T-helper 17 cell (primary cell): Measurements from ENCODE around the gene DUSP28. TPM values are rescaled to one million over a fixed set of nuclear protein-coding genes. Genes with fewer than 3 reads are reported as not detected.

ENCODE experiments used
- ATAC-seq: fragments of 150-1000 bp; cut with Tn5 transposase; 2 replicates; pipeline ENCODE4 v1.10.0; 2021; ENCODE audit warnings: mild to moderate bottlenecking, moderate library complexity
- DNase-seq, 3 donors: peaks; one replicate each; pipeline versions ENCODE4 v3.0.0 to v3.0.0-alpha.2; 2020 to 2021
- H3K9me3 ChIP-seq: one replicate; pipeline ENCODE4 v1.7.0; 2013; ENCODE audit warnings: low read length, mild to moderate bottlenecking; ENCODE audit not compliant: control insufficient read depth, poor library complexity, severe bottlenecking
- H3K27ac Mint-ChIP-seq: one replicate; pipeline ENCODE4 v1.8.0; 2022; ENCODE audit warnings: mild to moderate bottlenecking, moderate library complexity, mixed read lengths
- H3K27me3 Mint-ChIP-seq: one replicate; pipeline ENCODE4 v1.8.0; 2022; ENCODE audit warnings: mixed read lengths
- H3K36me3 Mint-ChIP-seq: one replicate; pipeline ENCODE4 v1.8.0; 2022; ENCODE audit warnings: low read depth, mixed read lengths
- H3K4me1 Mint-ChIP-seq: one replicate; pipeline ENCODE4 v1.8.0; 2022; ENCODE audit warnings: mild to moderate bottlenecking, mixed read lengths
- H3K4me3 Mint-ChIP-seq: one replicate; pipeline ENCODE4 v1.8.0; 2022; ENCODE audit warnings: mild to moderate bottlenecking, moderate library complexity, mixed read lengths
- total RNA-seq, 4 donors: library from RNA in 2 of 4; stranded (reverse) in 2 of 4; gene quantifications; one replicate each; pipeline ENCODE4 v1.2.3 and lab custom pipeline; 2022 to 2026

Gene DUSP28
- total RNA-seq, 2 donors from 2014 or later = 12.5 to 12.8 TPM

GRCh38 chr2:240601831-240602160, 41.6 kb downstream of the DUSP28 start:
- no peak overlapping the region for H3K27ac Mint-ChIP-seq
- no peaks in the 10 kb centered on the region for H3K9me3 ChIP-seq
- no peak overlapping the region for H3K4me3 Mint-ChIP-seq
- peaks cover 2% of the 10 kb centered on the region for H3K4me1 Mint-ChIP-seq
- no peaks in the 10 kb centered on the region for H3K27me3 Mint-ChIP-seq
- ATAC-seq (no peak), DNase-seq (peak in 1 of 3 donors; percentile 8)
- H3K36me3 Mint-ChIP-seq = no peaks in the 10 kb centered on the region

DNA sequence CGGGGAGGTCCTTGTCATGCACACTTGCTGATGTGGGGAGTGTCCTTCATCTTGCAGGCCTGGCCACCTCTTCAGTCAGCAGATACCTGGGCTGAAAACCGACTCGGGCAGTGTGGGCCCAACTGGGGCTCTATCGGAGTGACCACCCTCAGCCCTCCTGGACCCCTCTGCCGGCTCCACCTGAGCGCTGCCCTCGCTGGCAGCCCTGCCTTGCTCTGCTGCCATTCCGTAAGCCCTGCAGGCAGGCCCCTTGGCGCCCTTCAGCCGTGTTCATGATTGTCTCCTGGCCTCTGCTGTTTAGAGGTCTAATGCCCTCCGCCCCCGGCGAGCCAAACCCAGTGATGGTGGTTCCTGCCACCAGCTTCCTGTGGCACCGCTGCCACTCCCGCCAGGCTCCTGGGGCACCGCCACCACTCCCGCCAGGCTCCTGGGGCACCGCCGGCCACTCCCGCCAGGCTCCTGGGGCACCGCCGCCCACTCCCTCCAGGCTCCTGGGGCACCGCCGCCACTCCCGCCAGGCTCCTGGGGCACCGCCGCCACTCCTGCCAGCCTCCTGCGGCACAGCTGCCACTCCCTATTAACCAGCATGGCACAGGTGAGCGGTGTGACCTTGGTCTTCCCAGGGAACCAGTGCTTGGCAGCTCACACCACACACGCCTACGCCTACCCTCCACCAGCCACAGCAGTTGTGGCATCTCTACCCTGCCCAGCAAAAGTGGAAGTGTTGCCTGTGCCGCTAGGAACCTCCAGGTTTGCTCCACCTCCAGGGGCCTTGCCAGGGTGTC, 42.3 kb downstream of the DUSP28 start:
- Mint-ChIP-seq H3K27ac (no peak overlapping the region), H3K36me3 (no peaks in the 10 kb centered on the region), H3K27me3 (no peaks in the 10 kb centered on the region), H3K4me3 (no peak overlapping the region), H3K4me1 (peaks cover 2% of the 10 kb centered on the region)
- DNase-seq (peak in 1 of 3 donors; percentile 5), ATAC-seq (no peak)
- H3K9me3 ChIP-seq = no peaks in the 10 kb centered on the region

GRCh38 chr2:240603081-240603835, 43.1 kb downstream of the DUSP28 start:
- H3K4me1 Mint-ChIP-seq = peaks cover 7% of the 10 kb centered on the region
- no peaks in the 10 kb centered on the region for H3K27me3 Mint-ChIP-seq
- peak in 1 of 3 donors; percentile 5 for DNase-seq
- H3K9me3 ChIP-seq = no peaks in the 10 kb centered on the region
- H3K27ac Mint-ChIP-seq = no peak overlapping the region
- no peaks in the 10 kb centered on the region for H3K36me3 Mint-ChIP-seq
- no peak overlapping the region for H3K4me3 Mint-ChIP-seq
- ATAC-seq = no peak

- Mint-ChIP-seq H3K4me3 (no peak overlapping the region), H3K27ac (no peak overlapping the region), H3K27me3 (no peaks in the 10 kb centered on the region), H3K4me1 (peaks cover 7% of the 10 kb centered on the region), H3K36me3 (no peaks in the 10 kb centered on the region)
- H3K9me3 ChIP-seq = no peaks in the 10 kb centered on the region
- DNase-seq (peak in 1 of 3 donors; percentile 6), ATAC-seq (no peak)
These were observed 43.7 kb downstream of the DUSP28 start for GRCh38 chr2:240603846-240604245.

GRCh38 chr2:240604291-240604938, 44.3 kb downstream of the DUSP28 start:
- Mint-ChIP-seq H3K36me3 (no peaks in the 10 kb centered on the region), H3K27ac (no peak overlapping the region), H3K4me1 (peaks cover 7% of the 10 kb centered on the region), H3K4me3 (no peak overlapping the region), H3K27me3 (no peaks in the 10 kb centered on the region)
- no peaks in the 10 kb centered on the region for H3K9me3 ChIP-seq
- DNase-seq = peak in 1 of 3 donors; percentile 5
- no peak for ATAC-seq

DNA sequence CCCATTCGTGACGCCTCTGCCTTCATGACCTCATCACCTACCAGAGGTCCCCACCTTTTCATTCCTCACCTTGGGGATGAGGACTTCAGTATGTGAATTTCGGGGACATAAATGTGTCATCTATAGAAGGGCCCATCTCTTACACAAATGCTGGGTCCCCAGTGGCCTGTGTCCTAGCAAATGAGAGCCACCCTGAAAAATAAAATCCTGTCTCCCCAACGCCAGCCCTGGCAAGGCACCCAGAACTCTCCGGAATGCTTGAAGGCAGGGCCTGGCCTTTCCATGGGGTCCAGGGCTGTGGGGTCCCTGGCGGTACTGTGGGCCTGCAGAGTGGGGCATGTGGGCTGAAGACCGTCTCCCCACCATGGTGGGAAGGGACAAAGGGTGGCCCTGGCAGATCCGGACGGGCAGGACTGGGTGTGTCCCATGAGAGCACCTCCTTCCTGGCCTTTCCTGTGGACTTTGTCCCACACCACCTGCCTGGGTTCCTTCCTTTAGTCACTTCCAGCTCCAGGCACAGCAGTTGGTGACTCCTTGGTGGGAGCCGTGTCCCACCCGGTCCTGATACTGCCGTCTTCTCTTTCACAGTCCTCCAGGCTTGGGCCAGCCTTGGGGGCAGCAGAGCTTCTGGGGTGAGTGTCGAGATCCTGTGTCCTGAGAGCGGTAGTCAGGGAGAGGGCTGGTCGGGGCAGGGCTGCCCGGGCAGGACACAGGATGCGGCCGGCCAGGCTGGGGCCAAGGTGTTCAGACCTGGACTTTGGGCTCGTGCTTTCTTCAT, 45.0 kb downstream of the DUSP28 start:
- H3K4me1 Mint-ChIP-seq = peaks cover 5% of the 10 kb centered on the region
- H3K9me3 ChIP-seq = no peaks in the 10 kb centered on the region
- no peaks in the 10 kb centered on the region for H3K36me3 Mint-ChIP-seq
- no peak overlapping the region for H3K4me3 Mint-ChIP-seq
- DNase-seq = peak in 1 of 3 donors; percentile 6
- no peak for ATAC-seq
- no peak overlapping the region for H3K27ac Mint-ChIP-seq
- H3K27me3 Mint-ChIP-seq = no peaks in the 10 kb centered on the region

- ATAC-seq (no peak), DNase-seq (peak in 1 of 3 donors; percentile 5)
- Mint-ChIP-seq H3K27ac (no peak overlapping the region), H3K27me3 (no peaks in the 10 kb centered on the region), H3K4me3 (no peak overlapping the region), H3K4me1 (peaks cover 5% of the 10 kb centered on the region), H3K36me3 (peaks cover under 1% of the 10 kb centered on the region)
- no peaks in the 10 kb centered on the region for H3K9me3 ChIP-seq
These were observed 45.9 kb downstream of the DUSP28 start for GRCh38 chr2:240605867-240606743.

DNA sequence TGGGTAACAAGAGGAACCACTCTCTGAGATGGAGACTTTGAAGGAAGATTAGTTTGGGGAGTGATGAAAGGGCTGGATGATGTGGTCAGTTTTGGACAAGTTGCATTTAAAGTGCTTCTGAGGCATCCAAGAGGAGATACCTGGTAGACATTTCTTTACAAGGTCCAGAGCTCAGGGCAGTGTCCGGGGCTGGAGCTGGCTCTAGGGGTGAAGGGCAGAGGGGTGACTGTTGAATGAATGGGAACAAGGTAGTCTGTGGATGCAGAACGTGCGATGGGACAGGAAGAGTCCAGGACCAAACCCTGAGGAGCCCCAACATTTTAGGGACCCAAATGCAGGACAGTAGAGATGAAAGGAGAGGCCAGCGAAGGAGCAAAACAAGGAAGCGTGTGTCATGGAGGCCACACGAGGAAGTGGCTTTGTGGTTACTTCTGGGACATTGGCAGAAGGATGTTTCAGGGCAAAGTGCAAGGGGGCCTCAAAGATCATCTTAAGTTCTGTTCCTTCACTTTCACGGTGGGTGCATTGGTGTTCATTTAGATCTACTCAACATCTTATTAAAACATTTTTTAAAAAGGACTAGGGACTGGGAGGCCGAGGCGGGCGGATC, 51.5 kb downstream of the DUSP28 start:
- H3K9me3 ChIP-seq = no peaks in the 10 kb centered on the region
- ATAC-seq = no peak
- peak in 1 of 3 donors; percentile 3 for DNase-seq
- Mint-ChIP-seq H3K4me1 (peaks cover 13% of the 10 kb centered on the region), H3K27ac (peak overlapping the region; percentile 42), H3K27me3 (no peaks in the 10 kb centered on the region), H3K36me3 (peaks cover 3% of the 10 kb centered on the region), H3K4me3 (peak overlapping the region; percentile 33)

Other genes with a start within 250 kb of the DUSP28 start
- 1 to 10 TPM; 1.5 to 1.7 TPM for gene GPC1, start 124.7 kb upstream of the DUSP28 start, total RNA-seq
- gene ANKMY1, start 2.4 kb upstream of the DUSP28 start, total RNA-seq = 10 to 100 TPM; 34.6 to 42.6 TPM
- gene RNPEPL1, start 8.1 kb downstream of the DUSP28 start, total RNA-seq = 100 to 1,000 TPM; 111 to 130 TPM
- gene CAPN10, start 26.4 kb downstream of the DUSP28 start, total RNA-seq = 10 to 100 TPM; 64.2 to 82.9 TPM
- 10 to 100 TPM in 1 of 2 donors, 1 to 10 TPM in 1; 5.4 to 14.4 TPM for gene GPR35, start 65.1 kb downstream of the DUSP28 start, total RNA-seq
- gene AQP12B, start 122.5 kb downstream of the DUSP28 start, total RNA-seq = not detected
- not detected for gene AQP12A, start 131.5 kb downstream of the DUSP28 start, total RNA-seq